ENCODE results near the gene FOXM1.

Gene FOXM1, protein sequence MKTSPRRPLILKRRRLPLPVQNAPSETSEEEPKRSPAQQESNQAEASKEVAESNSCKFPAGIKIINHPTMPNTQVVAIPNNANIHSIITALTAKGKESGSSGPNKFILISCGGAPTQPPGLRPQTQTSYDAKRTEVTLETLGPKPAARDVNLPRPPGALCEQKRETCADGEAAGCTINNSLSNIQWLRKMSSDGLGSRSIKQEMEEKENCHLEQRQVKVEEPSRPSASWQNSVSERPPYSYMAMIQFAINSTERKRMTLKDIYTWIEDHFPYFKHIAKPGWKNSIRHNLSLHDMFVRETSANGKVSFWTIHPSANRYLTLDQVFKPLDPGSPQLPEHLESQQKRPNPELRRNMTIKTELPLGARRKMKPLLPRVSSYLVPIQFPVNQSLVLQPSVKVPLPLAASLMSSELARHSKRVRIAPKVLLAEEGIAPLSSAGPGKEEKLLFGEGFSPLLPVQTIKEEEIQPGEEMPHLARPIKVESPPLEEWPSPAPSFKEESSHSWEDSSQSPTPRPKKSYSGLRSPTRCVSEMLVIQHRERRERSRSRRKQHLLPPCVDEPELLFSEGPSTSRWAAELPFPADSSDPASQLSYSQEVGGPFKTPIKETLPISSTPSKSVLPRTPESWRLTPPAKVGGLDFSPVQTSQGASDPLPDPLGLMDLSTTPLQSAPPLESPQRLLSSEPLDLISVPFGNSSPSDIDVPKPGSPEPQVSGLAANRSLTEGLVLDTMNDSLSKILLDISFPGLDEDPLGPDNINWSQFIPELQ

DNA sequence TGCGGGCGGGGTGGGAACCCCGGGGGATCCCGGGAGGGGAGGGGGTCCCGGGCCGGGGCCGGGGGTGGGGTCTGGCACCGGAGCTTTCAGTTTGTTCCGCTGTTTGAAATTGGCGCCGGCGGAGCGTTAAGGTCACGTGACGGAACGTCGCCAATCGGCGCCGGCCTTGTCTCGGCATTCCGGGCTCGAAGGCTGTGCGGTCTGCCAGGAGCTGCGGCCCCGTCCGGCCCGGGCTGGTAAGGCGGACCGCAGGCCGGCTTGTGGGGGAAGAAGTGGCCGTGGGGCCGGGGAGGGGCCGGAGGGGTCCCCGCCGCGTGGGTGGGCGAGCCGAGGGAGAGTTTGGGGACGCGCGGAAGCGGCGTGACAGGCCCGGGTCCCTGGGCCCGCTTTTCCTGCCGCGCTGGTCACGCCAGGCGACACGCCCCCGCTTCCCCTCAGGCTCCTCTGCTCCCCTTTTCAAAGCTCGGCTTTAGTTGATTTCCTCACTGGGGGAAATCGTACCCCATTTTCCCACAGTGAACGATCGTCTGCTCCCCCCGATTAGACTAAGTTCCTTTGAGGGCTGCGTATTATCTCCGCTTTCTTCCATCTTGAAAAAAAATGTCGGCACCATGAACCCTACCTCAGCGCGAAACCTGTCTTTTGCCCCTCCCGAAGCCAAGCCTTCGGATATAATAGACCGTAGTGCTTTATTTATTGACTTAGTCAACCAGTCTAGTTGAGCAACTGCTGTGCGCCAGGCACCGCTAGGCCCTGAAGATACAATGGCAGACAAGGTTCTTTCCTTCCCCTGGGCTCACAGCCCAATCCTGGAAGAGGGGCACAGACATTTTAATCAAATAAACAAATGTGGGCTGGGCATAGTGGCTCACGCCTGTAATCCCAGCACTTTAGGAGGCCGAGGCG, at the start of gene FOXM1, which contains the start of gene RHNO1:
Gene FOXM1 (minus strand): TSS at position 128 of the 906 bp plus-strand sequence. CDS start 2,696 bp downstream, outside the sequence.
Gene RHNO1 (plus strand): TSS at position 177 of the 906 bp plus-strand sequence. CDS start 8,144 bp downstream, outside the sequence.
- DNase-seq, result peak; percentile 13

DNA sequence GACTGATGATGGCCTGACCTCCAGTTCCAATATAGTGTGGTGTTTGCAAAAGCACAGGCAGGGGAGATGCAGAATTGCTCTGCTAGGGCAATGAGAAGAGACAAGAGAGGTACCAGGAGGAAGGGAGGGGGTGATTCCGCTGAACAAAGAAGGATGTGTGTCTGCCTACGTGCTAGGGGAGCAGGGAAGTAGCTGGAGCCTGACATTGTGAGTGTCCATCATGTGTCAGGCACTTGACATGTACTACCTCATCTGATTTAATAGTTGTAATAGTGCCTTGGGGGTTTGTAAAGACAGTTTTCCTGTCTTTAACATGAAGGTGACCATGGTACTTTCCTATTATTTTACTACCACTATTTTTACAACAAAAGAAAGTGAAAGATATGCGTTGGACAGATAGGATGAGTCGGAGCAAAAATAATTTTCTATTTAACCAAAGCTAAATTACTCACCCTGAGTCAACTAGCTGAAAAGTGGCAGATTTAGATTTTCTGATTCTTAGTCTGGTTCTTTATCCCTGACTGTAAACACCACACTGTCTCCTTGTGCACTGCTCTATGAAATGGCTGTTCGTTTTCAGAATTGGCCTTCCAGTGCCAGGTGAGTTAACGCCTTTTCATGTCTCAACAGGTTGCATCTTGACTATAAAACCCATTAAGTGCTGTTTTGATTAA, 48.5 kb upstream of the FOXM1 start:
- DNase-seq, result no peak

DNA sequence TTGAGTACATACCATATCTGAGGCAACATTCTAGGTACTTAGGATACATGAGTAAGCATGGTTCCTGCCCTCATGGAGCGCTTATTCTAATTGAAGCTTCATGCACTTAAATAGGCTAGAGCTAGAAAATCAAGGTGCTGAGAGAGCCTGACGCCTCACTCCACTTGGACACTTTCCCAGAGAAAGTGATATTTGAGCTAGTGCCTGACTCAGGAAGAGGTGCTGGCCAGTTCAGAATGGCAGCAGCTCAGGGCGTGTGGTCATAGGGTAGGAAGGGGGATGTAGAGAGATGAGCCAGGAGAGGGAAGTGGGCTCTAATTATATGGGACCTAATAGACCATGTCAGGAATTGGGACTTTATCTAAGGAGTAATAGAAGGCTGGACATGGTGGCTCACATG, 47.0 kb upstream of the FOXM1 start:
- no peak for DNase-seq

DNA sequence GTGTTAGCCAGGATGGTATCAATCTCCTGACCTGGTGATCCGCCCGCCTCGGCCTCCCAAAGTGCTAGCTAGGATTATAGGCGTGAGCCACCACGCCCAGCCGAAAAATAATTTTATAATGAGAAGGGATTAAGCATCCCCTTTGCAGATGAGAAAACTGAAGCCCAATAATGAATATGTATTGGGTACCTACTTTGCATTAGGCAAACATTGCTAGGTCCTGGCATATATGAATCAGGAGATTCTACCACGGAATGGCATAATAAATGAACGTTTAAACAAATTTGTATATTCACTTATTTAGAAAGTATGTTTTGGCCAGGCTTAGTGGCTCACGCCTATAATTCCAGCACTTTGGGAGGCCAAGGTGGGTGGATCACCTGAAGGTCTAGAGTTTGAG, 46.1 kb upstream of the FOXM1 start:
- DNase-seq, result no peak

DNA sequence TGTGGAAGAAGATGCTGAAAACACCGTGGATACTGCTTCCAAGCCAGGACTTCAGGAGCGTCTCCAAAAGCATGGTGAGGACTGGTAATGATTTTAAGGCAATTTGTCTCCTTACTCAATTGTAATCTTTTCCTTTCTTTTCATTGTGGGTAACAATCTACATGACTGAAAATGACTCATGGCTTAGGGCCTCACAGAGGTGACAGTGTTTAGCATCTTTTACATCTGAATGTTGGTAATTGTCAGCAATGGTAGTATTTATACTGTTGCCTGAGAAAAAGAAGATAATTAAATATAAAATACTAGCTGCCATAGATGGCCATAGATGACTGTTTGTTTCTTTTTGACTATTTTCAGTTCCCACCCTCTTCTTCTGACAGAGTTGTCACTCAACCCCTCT, 45.4 kb upstream of the FOXM1 start:
- no peak for DNase-seq

DNA sequence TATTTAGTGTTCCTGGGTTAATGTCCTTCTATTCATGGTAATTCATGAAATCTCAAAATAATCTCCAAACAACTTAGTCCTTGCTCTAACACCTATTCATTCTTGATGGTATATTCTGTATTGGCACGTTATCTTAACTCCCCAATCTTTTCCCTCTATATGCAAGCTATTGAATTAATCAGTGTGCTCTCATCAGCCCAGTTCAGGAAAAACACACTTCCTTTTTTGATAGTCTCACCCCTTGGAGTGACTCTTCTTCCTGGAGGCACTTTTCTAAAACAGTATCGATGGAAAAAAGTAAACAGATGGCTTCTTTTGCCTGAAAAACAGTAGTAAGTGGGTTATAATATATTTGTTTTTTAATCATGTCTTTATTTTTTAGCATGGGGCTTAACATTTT, 42.3 kb upstream of the FOXM1 start:
- no peak for DNase-seq

DNA sequence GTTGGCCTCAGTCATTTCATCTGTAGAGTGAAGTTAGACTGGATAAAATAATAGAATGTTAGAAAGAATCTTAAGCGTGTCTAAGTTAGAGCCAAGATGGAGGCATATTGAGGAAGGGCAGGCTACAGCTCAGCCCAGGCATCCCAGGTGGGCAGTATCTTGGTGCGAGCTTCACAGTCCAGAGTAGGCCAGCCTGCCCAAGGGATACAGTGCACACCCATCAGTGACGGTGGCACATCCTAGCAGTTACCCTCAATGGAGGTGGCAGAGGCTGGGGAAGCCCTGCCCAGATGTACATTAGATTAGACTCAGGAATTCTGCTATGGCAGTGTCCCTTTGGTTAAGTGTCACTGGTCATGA, 35.2 kb upstream of the FOXM1 start:
- no peak for DNase-seq

DNA sequence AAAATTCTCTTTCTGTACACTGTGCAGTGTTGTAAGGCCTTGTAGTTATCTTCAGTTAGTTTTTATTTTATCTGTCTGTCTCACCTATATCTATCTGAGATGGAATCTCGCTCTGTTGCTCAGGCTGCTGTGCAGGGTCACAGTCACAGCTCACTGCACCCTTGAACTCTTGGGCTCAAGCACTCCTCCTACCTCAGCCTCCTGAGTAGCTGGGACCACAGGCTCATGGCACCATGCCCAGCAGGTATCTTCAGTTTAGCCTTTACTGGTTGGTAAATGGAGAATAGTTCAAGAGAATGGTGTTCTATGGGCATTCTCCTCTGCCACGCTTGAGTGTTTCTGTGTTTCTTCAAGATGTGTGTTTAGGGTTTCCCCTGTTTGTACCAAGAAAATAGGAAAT, 27.3 kb upstream of the FOXM1 start:
- DNase-seq, result no peak

DNA sequence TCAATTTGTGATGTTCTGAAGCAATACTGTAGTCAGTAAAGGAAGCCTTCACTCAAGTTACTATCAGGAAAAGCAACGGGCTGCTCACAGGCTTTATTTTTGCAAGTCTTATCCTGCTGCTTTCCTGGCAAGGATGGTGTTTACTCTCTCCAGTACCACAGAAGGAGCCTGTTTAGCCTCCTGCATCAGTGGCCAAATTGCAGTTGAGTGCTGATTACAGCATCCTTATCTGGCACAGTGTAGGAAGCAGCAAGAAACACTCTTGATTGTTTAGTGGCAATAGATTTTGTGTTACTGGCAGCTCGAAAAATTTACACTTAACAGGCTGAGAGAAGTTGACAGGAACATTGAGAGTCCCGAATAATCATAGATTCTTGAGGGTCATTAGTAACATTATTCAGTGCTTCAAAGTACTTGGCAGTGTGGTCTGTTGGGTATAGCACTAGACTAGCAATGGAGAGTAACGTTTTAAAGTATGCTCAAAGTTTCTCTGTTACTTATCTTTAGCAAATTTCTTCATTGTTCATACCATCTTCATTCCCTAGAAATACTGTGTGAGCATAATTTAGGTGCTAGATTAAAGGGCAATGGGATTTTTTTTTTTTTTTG, 25.4 kb upstream of the FOXM1 start:
- no peak for DNase-seq

DNA sequence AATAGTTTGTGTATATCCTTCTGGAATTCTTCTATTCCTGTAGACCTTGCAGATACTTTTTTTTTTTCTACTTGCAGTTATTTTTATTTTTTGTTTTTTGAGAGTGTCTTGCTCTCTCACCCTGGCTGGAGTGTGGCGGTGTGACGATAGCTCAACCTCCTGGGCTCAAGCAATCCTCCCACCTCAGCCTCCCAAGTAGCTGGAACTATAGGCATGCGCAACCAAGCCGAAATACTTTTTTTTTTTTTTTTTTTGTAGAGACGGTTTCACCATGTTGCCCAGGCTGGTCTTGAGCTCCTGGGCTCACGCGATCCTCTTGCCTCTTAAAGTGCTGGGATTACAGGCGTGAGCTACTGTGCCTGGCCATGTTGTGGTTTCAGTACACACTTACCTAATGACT, 23.7 kb upstream of the FOXM1 start:
- DNase-seq, result no peak

DNA sequence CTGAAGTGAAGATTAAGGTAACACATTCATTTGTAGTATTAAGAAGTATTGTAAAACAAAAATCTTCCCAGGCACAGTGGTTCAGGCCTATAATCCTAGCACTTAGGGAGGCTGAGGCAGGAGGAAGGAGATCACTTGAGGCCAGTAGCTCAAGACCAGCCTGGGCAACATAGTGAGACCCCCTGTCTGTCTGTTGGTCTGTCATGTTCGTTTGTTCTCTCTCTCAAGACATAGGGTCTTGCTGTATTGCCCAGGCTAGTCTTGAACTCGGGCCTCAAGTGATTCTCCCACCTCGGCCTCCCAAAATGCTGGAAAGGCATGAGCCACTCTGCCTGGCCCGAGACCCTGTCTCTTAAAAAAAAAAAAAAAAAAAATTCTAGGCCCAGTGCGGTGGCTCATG, 20.4 kb upstream of the FOXM1 start:
- DNase-seq, result no peak

DNA sequence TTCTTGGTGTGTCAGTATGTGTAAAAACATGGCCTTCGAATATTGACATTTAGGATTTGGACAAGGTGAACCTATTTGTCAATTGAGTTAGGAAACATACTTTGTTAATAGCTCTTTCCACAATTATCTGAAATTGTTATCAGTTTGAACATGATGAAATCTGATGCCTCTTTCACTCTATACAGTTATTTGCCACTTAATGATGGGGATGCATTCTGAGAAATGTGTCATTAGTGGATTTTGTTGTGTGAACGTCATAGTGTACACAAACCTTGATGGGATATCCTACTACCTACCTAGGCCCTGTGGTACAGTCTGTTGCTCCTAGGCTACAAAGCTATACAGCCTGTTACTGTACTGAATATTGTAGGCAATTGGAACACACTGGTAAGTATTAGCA, 18.5 kb upstream of the FOXM1 start:
- DNase-seq, result no peak

DNA sequence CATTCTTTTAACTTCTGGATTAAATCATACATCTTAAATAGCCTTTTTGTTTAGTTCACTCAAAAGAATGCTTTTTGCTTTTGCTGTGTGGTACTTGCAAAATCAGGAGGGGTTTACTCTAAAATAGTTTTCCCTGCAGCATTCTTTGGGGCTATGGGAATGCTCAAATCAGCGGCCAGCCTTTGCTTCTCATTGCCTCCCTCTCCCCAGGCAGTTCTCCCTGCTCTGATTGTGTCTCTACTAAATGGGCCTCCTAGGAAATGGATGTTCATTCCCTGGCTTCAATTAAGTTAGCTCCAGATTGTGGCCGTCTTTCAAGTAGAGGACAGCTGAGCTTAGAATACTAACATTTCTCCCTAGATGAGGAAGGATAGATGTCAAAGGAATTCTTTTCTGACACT, 18.1 kb upstream of the FOXM1 start:
- no peak for DNase-seq

DNA sequence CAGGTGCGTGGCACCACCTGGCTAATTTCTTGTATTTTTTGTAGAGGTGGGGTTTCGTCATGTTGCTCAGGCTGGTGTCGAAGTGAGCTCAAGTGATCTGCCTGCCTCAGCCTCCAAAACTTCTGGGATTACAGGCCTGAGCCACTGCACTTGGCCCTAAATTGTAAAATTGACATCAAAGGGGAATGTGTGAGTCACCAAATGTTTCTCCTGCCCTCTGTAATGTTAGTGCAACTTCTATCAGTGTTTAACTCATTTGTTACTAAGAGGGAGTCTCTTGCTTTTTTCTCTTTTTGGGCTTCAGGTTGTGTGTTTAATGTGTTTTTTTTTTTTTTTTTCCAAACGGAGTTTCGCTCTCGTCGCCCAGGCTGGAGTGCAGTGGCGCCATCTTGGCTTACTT, 16.0 kb upstream of the FOXM1 start:
- DNase-seq, result no peak

DNA sequence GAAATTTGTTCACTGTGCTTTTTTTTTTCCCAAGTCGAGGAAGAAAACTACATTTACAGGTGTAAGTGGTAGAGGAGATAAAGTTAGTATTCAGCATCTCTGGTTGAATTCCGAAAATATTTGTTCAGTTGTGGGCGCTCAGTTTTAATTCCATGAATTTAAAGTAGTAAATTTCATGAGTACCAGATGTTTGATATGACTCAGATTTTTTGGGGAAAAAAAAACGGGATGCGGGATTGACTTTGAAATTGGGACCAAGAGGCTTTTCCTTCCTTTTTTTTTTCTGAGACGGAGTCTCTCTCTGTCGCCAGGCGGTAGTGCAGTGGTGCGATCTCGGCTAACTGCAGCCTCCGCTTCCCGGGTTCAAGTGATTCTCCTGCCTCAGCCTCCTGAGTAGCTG, 15.3 kb upstream of the FOXM1 start:
- no peak for DNase-seq

DNA sequence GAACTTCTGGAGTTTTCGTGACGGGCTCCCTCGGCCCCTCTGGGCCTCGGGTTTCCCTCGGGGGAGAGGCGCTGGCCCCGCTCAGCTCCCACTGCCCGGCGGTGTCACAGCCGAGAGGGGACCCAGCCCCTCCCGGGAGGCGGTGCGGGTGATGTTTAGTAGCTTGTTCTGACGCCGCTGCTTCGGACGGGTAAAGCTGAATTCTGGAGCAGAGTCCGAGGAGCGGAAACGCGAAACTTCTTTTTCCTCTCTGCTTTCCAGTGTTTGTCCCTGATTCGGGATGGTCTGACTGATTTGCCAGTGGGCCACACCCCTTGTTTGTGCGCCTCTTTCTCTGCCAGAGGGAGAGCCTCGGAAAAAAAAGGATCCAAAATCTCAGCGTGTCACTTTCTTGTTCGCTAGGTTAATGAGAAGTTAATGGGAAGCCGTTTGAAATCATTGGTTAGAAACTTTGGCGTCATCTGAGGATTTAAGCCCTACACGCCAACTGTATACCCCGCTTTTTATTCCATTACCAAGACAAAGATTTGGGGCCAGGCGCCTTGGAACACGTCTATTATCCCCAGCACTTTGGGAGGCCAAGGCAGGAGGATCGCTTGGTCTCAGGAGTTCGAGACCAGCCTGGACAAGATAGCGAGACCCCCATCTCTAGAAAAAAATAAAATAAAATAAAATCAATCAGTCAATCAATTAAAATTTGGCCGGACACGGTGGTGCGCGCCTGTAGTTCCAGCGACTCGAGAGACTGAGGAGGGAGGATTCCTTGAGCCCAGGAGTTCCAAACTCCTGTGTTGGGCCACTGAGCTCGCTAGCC, 14.5 kb upstream of the FOXM1 start:
- peak; percentile 16 for DNase-seq

DNA sequence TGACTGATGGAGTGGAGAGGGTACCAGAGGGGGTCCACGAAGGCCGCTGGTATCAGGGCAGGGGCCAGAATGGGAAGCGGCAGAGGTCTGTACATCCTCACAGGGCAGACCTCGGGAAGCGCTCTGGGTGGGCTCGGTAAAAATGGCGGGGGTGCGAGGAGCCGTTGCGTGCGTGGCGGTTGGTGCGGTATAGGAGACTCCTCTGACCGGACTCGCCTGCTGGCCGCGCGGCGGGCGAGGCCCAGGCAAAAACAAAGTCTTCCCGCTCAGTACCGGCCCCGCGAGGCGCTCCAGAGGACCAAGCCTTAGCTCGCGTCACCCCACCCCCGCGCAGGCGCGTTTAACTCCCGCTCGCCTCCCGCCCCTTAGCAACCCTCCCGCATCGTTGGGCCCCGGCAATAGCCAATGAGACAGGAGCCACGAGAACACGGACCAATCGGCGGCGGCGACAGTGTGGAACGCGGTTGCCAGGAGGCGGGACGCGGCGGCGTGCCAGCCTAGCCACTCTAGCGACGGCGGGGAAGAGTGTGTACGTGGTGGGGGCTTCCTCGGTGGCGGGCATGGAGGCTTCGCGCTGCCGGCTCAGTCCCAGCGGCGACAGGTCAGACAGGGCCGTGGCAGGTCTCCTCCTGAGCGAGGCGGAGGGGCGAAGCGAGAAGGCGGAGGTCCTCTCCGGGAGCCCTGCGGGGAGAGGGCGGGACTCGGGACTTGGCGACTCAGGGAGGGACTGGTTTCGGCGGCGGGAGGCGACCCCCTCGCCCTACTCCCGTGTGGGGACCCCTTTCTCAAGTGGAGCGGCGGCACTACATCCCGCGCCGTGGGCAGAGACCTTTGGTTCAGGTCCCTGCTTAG, 13.6 kb upstream of the FOXM1 start, which contains the start of gene TULP3:
Gene TULP3 (plus strand): TSS at position 504 of the 852 bp plus-strand sequence. CDS start 57 bp downstream, at position 561.
- DNase-seq, result peak; percentile 93

DNA sequence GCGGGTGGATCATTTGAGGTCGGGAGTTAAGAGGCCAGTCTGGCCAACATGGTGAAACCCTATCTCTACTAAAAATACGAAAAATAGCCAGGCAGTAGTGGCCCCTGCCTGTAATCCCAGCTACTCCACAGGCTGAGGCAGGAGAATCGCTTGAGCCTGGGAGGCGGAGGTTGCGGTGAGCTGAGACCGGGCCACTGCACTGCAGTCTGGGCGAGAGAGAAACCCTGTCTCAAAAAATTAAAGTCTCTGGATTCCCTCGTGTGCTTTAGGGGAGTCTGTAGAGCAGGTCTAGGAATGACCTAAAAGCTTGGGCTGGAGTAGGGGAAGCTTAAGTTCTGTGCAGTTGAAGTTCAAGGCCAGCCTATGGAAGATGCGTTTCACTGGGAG, 13.0 kb upstream of the FOXM1 start:
- no peak for DNase-seq

DNA sequence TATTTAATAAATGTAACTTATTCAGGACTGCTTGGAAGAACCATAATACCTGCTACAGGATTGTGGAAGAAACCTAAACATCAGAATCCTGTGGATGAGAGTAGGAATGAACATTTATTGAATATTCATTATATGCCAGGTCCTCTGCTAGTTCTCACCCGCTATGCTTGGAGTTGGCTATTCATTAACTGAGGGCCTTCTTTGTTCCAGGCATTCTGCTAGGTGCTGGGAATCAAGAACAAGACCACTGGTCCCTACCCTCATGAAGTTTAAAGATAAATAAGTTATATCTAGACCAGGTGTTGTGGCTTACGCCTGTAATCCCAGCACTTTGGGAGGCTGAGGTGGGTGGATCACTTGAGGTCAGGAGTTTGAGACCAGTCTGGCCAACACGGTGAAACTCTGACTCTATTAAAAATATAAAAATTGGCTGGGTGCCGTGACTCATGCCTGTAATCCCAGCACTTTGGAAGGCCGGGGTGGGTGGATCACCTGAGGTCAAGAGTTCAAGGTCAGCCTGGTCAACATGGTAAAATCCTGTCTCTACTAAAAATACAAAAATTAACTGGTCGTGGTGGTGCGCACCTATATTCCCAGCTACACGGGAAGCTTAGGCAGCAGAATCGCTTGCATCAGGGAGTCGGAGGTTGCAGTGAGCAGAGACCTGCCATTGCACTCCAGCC, 9.9 kb upstream of the FOXM1 start:
- no peak for DNase-seq

DNA sequence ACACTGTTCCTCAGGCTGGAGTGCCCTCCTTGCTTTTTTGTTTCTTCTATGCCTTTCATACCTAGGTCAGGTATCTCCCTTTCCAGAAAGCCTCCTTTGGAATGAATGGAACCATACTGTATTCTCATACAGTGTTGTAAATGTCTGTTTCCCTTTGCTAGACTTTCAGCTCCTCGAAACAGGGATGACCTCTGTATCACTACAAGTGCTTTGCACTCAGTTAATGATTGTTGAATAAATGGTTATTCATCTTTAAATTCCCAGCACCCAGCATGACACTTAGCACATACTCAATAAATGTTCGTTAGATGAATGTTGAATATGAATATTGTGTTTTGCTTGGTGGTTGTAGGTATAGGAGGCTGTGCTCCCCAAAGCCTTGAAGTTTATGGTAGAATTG, 7.8 kb upstream of the FOXM1 start:
- no peak for DNase-seq
